MCF 10A (cell line): ENCODE measurements around the gene CCR7. TPM values are rescaled to one million over a fixed set of nuclear protein-coding genes. Genes with fewer than 3 reads are reported as not detected.
A peak's percentile ranks its signal among the peaks of the same experiment; 100 is the strongest.

Experiments
- BruUV-seq: library from RNA; stranded (reverse); fragments of 400-500 nt; replicated peaks from 2 replicates; lab custom pipeline; 2021; lab: Mats Ljungman, UMichigan
- CTCF ChIA-PET: fragments of 300-600 bp; sonication (Branson Sonifier 250); formaldehyde crosslinking; extraction: SDS; loops from one replicate; lab custom pipeline; 2021; ENCODE audit warnings: antibody characterized with exemption, inconsistent platforms; lab: Yijun Ruan, JAX
- POLR2A ChIA-PET: fragments of 300-600, 350-650 bp; sonication (Branson Sonifier 250); formaldehyde crosslinking; extraction: SDS; loops from one replicate; lab custom pipeline; 2020; ENCODE audit warnings: antibody characterized with exemption, inconsistent platforms; lab: Yijun Ruan, JAX
- DNase-seq: peaks from one replicate; pipeline ENCODE4 v3.0.0-alpha.2; 2018; ENCODE audit not compliant: unreplicated experiment
- H3K27ac Mint-ChIP-seq: one replicate; pipeline ENCODE4 v1.8.0; 2022; ENCODE audit warnings: mild to moderate bottlenecking, low read depth, mixed read lengths; ENCODE audit not compliant: unreplicated experiment
- H3K27me3 Mint-ChIP-seq: one replicate; pipeline ENCODE4 v1.8.0; 2022; ENCODE audit warnings: mixed read lengths; ENCODE audit not compliant: insufficient read depth, unreplicated experiment
- H3K36me3 Mint-ChIP-seq: one replicate; pipeline ENCODE4 v1.8.0; 2022; ENCODE audit warnings: mild to moderate bottlenecking, moderate library complexity, mixed read lengths; ENCODE audit not compliant: insufficient read depth, unreplicated experiment
- H3K4me1 Mint-ChIP-seq: one replicate; pipeline ENCODE4 v1.8.0; 2022; ENCODE audit warnings: mixed read lengths; ENCODE audit not compliant: insufficient read depth, unreplicated experiment
- H3K4me3 Mint-ChIP-seq: one replicate; pipeline ENCODE4 v1.8.0; 2022; ENCODE audit warnings: mild to moderate bottlenecking, moderate library complexity, mixed read lengths; ENCODE audit not compliant: unreplicated experiment
- H3K9me3 Mint-ChIP-seq: one replicate; pipeline ENCODE4 v1.8.0; 2022; ENCODE audit warnings: mixed read lengths; ENCODE audit not compliant: unreplicated experiment
- CTCF ChIP-seq: fragments of 200-600 bp; IDR thresholded peaks from one replicate; pipeline ENCODE4 v1.8.0; 2022; ENCODE audit warnings: antibody characterized with exemption, mild to moderate bottlenecking; ENCODE audit not compliant: unreplicated experiment
- intact Hi-C: fragments of 100-400 bp; cut with micrococcal nuclease; formaldehyde crosslinking; loops from 2 replicates; pipeline ENCODE4 v1.14.1; 2022
- total RNA-seq: library from RNA; stranded (reverse); gene quantifications from 2 replicates; pipeline ENCODE4 v1.2.3, GENCODE V29; 2022

The CCR7 gene
- total RNA-seq, 1 experiment from 2014 or later, result not detected

GRCh38 chr17:40510328-40510648 lies 55.0 kb downstream of the CCR7 start:
- Mint-ChIP-seq H3K27me3 (no peaks in the 10 kb centered on the region), H3K4me1 (peaks cover 56% of the 10 kb centered on the region), H3K36me3 (no peaks in the 10 kb centered on the region), H3K27ac (peak overlapping the region; percentile 95), H3K9me3 (no peaks in the 10 kb centered on the region), H3K4me3 (peak overlapping the region; percentile 48)
- CTCF ChIA-PET, result interaction anchor here (0.6 to 0.9 kb wide), 4 partner anchors 10 to 50 kb away, joined by 3 read pairs; no protein-coding TSS in a partner anchor
- DNase-seq, result peak; percentile 99
- POLR2A ChIA-PET, result interaction anchor here (0.6 to 6.3 kb wide), 19 partner anchors 12 to 1179 kb away, joined by 3 to 336 read pairs (median 5); partner anchors contain the start of gene TNS4
- BruUV-seq, result no TSS peak
- intact Hi-C loops, result loop anchor here (1.0 kb wide), 2 partner anchors 11 to 24 kb away; no protein-coding TSS in a partner anchor
- TF ChIP-seq CTCF, result no peak

DNA sequence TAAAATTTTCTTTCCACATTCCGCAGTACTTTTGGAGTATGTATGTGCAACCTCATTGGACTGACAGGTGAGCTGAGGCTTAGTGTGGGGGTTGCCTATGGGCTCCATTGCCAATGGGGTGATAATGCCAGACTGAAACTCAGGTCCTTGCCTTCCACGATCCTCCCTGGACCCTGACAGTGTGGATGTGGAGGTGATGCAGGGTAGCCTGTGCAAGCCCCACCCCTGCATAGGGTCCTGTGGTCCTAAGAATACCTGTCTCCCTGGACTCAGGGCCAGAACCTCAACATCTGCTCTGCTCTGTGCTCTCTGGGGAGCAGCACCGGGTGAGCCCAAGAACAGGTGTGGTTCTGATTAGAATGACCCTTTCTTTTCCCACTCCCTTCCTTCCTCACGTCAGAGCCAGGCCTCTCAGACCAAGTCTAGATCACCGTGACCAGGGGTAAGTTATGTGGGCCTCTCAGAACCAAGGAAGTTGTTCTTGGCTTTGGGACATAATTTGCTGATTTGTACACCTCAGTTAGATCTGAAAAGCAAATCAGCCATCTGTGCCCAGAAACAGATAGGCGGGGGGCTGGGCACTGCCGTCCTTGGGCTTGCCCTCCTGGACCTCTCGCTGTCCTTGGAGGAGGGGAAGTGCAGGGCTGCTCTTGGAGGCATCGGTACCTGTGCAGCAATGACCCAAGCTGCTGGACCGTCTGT lies 55.5 kb downstream of the CCR7 start:
- Mint-ChIP-seq H3K36me3 (no peaks in the 10 kb centered on the region), H3K27me3 (no peaks in the 10 kb centered on the region), H3K4me1 (peaks cover 55% of the 10 kb centered on the region), H3K9me3 (no peaks in the 10 kb centered on the region), H3K4me3 (peak overlapping the region; percentile 48), H3K27ac (peak overlapping the region; percentile 95)
- intact Hi-C loops, result loop anchor here (1.0 kb wide), 2 partner anchors 12 to 23 kb away; no protein-coding TSS in a partner anchor
- ChIA-PET CTCF (interaction anchor here (0.6 to 0.9 kb wide), 3 partner anchors 10 to 50 kb away, joined by 3 read pairs; no protein-coding TSS in a partner anchor), POLR2A (interaction anchor here (0.7 to 6.3 kb wide), 15 partner anchors 8 to 184 kb away, joined by 3 to 336 read pairs (median 14); partner anchors contain the start of gene TNS4)
- no peak for TF ChIP-seq CTCF
- no peak for DNase-seq
- TSS peak; percentile 96 for BruUV-seq

DNA sequence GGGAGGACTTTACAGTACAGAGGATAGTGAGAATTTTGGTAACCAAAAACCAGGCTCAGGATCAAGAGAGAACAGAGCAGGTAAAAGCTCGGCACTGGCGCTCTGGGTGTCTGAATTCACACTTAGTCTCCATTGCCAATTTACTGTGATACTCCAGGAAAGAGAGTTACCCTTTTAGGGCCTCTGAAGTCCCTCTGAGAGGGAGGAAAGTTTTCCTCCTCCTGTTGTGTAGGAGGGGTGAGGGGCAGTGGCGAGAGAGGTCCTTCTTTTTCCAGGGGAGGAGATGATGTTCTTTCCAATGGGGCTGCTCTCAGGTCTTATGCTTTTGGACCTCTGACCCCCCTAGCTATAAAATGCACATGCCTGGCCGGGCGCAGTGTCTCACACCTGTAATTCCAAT lies 58.5 kb downstream of the CCR7 start:
- H3K4me1 Mint-ChIP-seq, result peaks cover 38% of the 10 kb centered on the region
- intact Hi-C loops, result no loop called here
- DNase-seq, result no peak
- H3K27me3 Mint-ChIP-seq, result no peaks in the 10 kb centered on the region
- H3K4me3 Mint-ChIP-seq, result no peak overlapping the region
- no peaks in the 10 kb centered on the region for H3K36me3 Mint-ChIP-seq
- H3K27ac Mint-ChIP-seq, result no peak overlapping the region
- CTCF ChIA-PET, result interaction anchor here (0.8 kb wide), 1 partner anchor 17 kb away, joined by 3 read pairs; no protein-coding TSS in a partner anchor
- no peak for TF ChIP-seq CTCF
- POLR2A ChIA-PET, result interaction anchor here (0.9 to 4.6 kb wide), 7 partner anchors 11 to 44 kb away, joined by 3 to 41 read pairs (median 6); no protein-coding TSS in a partner anchor
- no peaks in the 10 kb centered on the region for H3K9me3 Mint-ChIP-seq
- BruUV-seq, result no TSS peak

Other genes with a start within 250 kb of the CCR7 start
- not detected in 2 replicates for gene GJD3, start 200.7 kb downstream of the CCR7 start, total RNA-seq
- gene TOP2A, start 147.6 kb downstream of the CCR7 start, total RNA-seq, result 100 and 151 TPM in 2 replicates
- gene IGFBP4, start 122.0 kb downstream of the CCR7 start, total RNA-seq, result 6.5 and 14.4 TPM in 2 replicates
- 387 and 522 TPM in 2 replicates for gene TNS4, start 63.8 kb downstream of the CCR7 start, total RNA-seq
- gene SMARCE1, start 82.3 kb upstream of the CCR7 start, total RNA-seq, result 120 and 128 TPM in 2 replicates
- gene KRT222, start 99.7 kb upstream of the CCR7 start, total RNA-seq, result 0.37 and 0.49 TPM in 2 replicates
- not detected in 2 replicates for gene KRT24, start 138.3 kb upstream of the CCR7 start, total RNA-seq
- gene KRT25, start 189.9 kb upstream of the CCR7 start, total RNA-seq, result not detected in 2 replicates
- not detected in 2 replicates for gene KRT26, start 206.7 kb upstream of the CCR7 start, total RNA-seq
- not detected in 2 replicates for gene KRT27, start 217.1 kb upstream of the CCR7 start, total RNA-seq
- not detected in 2 replicates for gene KRT28, start 234.5 kb upstream of the CCR7 start, total RNA-seq